8988T (cell line): Measurements from ENCODE around the gene STMND1.
"Not testable (repeated sequence)": the region's sequence is repeated elsewhere in the genome, so short reads cannot be mapped to it uniquely, and the experiment has no call there.

Experiments
- DNase-seq: peaks from one replicate; pipeline ENCODE4 v3.0.0; 2011

The STMND1 gene

DNA sequence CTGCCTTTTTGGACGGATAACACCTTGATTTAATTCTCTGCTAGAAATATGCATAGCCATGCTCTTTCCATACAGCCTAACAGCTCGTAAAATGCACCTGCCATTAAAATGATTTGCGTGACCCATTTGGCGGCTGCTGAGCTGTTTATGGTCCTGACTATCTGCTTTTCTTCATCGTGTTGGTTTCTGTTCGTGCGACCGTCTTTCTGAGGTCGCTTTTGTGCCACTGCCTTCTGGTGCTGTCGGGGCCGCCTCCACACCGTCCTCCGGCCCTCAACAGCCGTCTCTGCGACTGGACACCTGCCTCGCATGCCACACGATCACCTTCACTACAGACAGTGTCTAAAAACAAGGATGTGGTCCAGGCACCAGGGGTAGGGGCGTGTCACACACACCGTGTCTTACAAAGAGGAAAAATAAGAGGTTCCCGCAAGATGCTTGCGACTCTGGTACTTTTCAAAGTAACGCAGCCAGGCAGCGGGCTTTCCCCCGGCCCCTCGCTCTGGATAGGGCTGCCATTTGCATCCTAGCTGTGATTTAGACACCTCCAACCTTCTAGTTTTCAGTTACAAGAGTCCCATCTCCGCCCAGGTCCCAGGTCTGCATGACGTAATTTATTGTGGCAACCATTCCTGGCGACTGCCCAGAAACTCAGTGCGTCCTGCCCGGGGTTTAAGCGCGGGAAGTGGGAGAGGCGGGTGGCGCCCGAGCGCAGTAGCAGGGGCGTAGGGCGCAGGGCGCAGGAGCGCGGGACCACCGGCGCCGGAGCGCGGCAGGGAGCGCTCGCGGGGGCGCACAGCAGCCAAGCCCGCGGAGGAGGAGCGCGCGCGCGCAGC lies at the start of gene STMND1:
STMND1 (plus strand) TSS at position 629 of the 836 bp plus-strand sequence. CDS start 208 bp downstream, outside the sequence.
- no peak for DNase-seq

DNA sequence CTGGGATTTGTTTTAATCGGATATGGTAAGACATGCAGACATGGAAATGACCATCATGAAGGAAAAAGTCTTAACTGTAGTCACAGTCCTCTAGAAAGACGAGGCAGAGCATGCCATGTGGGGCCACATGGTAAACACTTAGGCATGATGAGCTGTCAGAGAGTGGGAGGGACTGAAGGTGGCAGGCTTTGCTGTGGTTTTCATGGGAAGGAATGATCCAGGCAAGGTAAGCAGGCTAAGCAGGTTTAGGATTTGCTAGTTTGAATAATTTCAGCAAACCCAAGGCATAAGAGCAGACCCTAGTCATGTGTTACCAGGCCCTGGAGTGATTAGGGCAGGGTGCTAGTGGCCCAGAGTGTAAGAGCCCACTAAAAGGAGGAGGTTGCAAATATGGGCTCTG lies 47.2 kb upstream of the STMND1 start:
- no peak for DNase-seq

DNA sequence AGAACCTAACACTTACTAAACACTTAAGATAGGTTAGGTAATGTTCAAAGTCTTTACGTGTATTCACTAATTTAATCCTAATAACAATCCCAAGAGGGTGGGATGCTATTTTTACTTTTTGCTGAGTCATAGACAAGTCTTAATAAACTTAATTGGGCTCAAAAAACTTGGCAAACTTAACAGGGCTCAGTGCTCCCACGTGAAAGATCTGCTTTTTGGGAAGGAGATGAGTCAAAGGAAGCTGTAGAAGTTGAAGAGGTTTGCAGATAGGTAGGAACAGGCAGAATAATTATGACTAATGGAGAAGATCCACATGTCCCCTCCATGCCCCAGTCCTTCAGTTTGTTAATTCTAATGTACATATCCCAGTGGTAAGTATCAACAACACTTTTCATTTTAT lies 44.5 kb upstream of the STMND1 start:
- no peak for DNase-seq

GRCh38 chr6:17058550-17058949 lies 43.3 kb upstream of the STMND1 start:
- DNase-seq: no peak

DNA sequence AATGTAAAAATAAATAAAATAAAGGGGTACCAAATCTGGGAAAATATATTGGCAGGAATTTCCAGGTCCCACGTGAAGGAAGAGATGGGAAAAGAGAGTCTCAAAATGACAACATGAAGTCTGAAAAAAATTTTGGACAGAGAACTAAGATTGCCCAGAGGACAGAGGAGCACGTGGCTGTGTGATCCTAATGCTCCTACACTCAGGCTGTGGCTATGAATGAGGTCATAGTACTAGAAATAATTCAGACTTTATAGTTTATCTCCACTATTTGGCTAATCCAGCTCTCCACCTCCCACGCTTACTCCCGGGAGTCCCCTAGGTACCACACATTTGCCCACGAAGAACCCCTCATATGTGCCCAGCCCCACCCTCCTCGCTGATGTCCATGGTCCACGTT lies 42.8 kb upstream of the STMND1 start:
- no peak for DNase-seq

DNA sequence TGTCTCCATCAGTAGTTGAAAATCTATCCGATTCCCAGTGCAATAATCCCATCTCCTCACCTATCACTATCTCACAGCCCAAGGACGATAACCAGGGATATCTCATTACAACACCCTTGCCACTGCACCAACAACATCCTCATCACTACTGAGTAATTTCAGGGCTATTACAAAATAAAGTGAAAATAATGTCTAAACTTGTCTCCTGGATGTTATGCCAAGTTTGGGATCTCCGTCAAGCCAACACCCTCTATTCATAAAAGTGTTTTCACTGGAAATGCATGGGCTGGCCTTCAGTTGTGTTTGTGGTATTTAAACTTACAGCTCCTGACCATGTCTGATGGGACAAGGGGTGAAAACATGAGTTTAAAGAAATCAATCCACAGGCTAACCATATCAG lies 42.0 kb upstream of the STMND1 start:
- no peak for DNase-seq

- no peak for DNase-seq
Observed at GRCh38 chr6:17061097-17061496, 40.8 kb upstream of the STMND1 start.

GRCh38 chr6:17062871-17063440 lies 38.9 kb upstream of the STMND1 start:
- no peak for DNase-seq

GRCh38 chr6:17064975-17065374 lies 36.9 kb upstream of the STMND1 start:
- no peak for DNase-seq

DNA sequence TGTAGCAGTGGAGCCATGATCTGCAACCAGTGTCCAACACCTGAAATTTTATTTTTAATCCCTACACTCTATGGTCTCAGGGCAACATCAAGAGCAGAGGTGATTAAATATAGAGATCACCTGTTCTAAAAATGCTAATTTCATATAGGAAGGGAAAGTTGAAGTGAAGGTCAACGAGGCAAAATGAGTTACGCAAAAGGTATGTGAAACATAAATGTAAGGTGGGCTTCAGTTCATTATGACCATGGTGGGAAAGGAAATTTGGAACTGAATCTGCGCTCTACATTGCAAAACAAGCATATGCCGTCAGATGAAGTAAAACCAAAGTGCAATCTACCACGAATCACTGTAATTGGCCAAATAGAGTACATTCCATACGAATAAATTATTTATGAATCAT lies 35.2 kb upstream of the STMND1 start:
- no peak for DNase-seq

DNA sequence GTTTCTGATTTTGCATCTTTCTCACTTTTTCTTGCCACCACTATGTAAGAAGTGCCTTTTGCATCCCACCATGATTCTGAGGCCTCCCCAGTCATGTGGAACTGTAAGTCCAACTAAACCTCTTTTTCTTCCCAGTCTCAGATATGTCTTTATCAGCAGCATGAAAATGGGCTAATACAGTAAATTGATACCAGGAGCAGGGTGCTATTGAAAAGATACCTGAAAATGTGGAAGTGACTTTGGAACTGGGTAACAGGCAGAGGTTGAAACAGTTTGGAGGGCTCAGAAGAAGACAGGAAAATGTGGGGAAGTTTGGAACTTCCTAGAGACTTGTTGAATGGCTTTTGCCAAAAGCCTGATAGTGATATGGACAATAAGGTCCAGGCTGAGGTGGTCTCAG lies 32.9 kb upstream of the STMND1 start:
- not testable (repeated sequence) for DNase-seq

- DNase-seq: not testable (repeated sequence)
Observed at GRCh38 chr6:17070400-17070799, 31.4 kb upstream of the STMND1 start.

DNA sequence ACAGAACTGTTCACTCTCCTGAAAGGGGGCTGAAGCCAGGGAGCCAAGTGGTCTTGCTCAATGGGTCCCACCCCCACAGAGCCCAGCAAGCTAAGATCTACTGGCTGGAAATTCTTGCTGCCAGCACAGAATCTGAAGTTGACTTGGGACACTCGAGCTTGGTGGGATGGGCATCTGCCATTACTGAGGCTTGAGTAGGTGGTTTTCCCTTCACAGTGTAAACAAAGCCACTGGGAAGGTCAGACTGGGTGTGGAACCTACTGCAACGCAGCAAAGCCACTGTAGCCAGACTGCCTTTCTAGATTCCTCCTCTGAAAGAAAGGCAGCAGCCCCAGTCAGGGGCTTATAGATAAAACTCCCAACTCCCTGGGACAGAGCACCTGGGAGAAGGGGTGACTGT lies 28.3 kb upstream of the STMND1 start:
- DNase-seq: not testable (repeated sequence)

- no peak for DNase-seq
Observed at GRCh38 chr6:17081273-17081672, 20.6 kb upstream of the STMND1 start.

DNA sequence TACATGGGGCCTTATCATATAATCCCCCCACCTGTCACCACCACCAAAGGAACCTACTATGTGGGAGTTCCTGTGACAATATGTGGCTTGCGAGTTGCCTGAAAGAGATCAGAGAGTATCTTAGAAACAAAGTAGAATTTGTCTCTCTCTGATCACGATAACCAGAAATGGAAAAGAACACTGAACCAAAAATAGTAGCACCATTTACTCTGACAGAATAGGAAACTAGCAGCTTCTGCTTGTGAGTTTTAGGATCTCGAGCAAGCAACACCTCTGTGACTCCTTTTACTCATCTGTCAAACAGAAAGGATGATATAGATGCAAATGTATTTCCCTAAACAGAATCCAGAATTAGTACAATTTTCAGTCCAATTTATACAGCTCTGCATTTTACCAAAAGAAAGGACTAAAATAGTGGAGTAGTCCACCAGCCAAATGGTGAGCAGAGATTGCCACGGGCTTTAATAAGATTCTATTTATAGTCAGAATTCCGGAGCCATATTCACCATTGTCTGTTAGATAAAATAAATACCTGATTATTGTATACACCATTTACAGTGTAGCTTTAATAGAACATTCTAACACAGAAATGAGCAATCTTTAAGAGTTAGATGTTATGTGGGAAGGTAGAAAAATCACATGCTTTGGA lies 19.9 kb upstream of the STMND1 start:
- no peak for DNase-seq

DNA sequence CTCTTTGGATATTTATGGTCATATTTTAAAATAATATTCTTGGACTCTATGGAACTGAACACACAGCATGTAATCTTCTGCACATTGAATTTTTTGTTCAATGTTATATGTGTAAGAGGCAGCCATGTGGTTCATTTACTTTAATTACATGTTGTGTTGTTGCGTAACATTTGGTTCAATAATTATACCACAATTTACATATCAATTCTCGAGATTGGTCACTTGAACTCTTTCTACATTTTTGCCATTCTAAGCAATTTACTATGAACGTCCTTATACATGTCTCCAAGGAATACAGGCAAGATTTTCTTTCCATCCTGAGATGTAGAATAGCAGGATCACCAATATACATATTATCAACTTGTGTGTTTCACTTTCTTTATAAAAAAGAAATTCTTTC lies 18.5 kb upstream of the STMND1 start:
- no peak for DNase-seq

- DNase-seq: no peak
Observed at GRCh38 chr6:17086469-17086868, 15.4 kb upstream of the STMND1 start.

DNA sequence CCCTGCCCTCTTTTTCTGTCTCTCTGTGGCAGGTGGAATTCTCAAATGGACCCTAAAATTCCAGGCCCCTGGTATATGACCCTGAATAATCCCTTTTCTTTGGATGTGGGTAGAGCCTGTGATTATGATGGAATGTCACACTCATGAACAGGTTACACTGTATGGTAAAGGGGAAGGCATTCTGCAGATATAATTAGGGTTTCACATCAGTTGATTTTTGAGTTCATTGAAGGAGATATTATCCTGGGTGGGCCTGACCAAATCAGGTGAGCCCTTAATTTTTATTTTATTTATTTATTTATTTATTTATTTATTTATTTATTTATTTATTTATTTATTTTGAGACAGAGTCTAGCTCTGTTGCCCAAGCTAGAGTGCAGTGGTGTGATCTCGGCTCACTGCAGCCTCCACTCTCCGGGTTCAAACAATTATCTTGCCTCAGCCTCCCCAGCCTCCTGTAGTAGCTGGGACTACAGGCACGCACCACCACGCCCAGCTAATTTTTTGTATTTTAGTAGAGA lies 13.7 kb upstream of the STMND1 start:
- no peak for DNase-seq

GRCh38 chr6:17091122-17091521 lies 10.7 kb upstream of the STMND1 start:
- DNase-seq: no peak

- no peak for DNase-seq
Observed at GRCh38 chr6:17093686-17094085, 8.2 kb upstream of the STMND1 start.

- no peak for DNase-seq
Observed at GRCh38 chr6:17096096-17096495, 5.8 kb upstream of the STMND1 start.

DNA sequence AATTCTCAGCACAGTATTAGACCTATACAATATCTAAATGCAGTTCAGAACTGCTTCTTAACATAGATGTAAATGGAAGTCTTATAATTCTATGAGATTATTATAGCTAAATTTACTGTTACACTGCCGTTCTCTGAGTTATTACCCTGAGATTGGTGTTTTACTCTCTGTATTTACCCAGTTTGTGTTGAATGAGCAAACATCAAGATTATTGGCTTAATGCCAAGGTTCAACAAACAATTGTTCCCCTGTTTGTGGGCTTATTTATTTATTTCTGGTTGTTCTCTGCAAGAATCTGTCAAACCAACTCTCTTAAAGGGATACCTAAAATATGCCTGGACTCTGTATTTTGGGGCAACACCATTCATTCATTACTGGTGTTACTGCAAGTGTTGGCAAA lies 5.2 kb upstream of the STMND1 start:
- no peak for DNase-seq

GRCh38 chr6:17097982-17098381 lies 3.9 kb upstream of the STMND1 start:
- DNase-seq: no peak

DNA sequence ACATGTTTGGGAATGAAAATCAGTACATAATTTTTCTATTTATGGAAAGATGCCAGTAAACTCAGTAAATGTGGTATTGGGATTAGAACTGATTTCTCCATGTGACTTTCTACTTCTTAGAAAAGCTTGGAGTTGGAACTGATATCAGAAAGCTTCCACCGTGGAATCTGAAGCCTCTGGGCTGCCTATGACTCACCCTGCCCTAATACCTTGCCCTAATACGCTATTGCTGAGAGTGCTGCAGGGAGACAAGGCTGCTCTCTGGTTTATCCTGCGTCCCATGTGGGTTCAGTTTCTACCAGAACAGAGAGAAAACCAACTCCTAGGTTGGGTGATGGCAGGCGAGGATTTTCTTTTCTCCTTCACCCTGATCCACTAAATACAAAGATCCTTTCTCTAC lies 3.3 kb upstream of the STMND1 start:
- no peak for DNase-seq
